Neutrophil (primary cell): ENCODE data around the gene LCE1F.

Experiments
- H3K27ac ChIP-seq: fragments of 200-600 bp; sonication (generic); 2 replicates; pipeline ENCODE4 v1.5.1; 2016; ENCODE audit warnings: mild to moderate bottlenecking, moderate library complexity
- H3K27me3 ChIP-seq: fragments of 200-600 bp; sonication (generic); 2 replicates; pipeline ENCODE4 v1.6.0; 2016; ENCODE audit warnings: mild to moderate bottlenecking
- H3K36me3 ChIP-seq: fragments of 200-600 bp; sonication (generic); 2 replicates; pipeline ENCODE4 v1.5.1; 2017
- H3K4me1 ChIP-seq, 2 experiments: fragments of 200-600 bp in 1 of 2; sonication (generic) in 1 of 2; 1 replicate in 1 of 2; 2 replicates in 1 of 2; pipeline versions ENCODE4 v1.5.1 to v1.6.1; 2013 to 2016; ENCODE audit warnings: low read depth in 1 of 2, low read length in 1 of 2, mild to moderate bottlenecking in 1 of 2, moderate library complexity in 1 of 2; ENCODE audit not compliant: control insufficient read depth in 1 of 2, insufficient read depth in 1 of 2
- H3K4me3 ChIP-seq, 2 experiments: fragments of 200-600 bp in 1 of 2; sonication (generic) in 1 of 2; 1 replicate in 1 of 2; 2 replicates in 1 of 2; pipeline ENCODE4 v1.5.1; 2013 to 2016; ENCODE audit warnings: low read depth in 1 of 2, low read length in 1 of 2, mild to moderate bottlenecking in 1 of 2, moderate library complexity in 1 of 2
- H3K9me3 ChIP-seq: fragments of 200-600 bp; sonication (generic); 2 replicates; pipeline ENCODE4 v1.5.1; 2016
- CTCF ChIP-seq: fragments of 200-600 bp; sonication (generic); IDR thresholded peaks from 2 replicates; pipeline ENCODE4 v1.5.1; 2016; ENCODE audit warnings: antibody characterized with exemption

LCE1F gene

GRCh38 chr1:152796421-152796820 lies 21.5 kb downstream of the LCE1F start, which contains the start of gene LCE1D:
LCE1D (plus strand) TSS chr1:152796721; CDS start chr1:152797795, 1,074 bp downstream.
- TF ChIP-seq CTCF: no peak
- Histone ChIP-seq H3K27ac (no peak within 1 kb of the TSS), H3K4me3 (no peak within 1 kb of the TSS), H3K27me3 (peaks cover 14% of the 10 kb centered on the region), H3K4me1 (no peaks in the 10 kb centered on the region), H3K36me3 (no peaks in the 10 kb centered on the region), H3K9me3 (no peaks in the 10 kb centered on the region)

GRCh38 chr1:152801333-152801732 lies 26.4 kb downstream of the LCE1F start:
- Histone ChIP-seq H3K27ac (no peak overlapping the region), H3K4me1 (no peaks in the 10 kb centered on the region), H3K36me3 (no peaks in the 10 kb centered on the region), H3K27me3 (peaks cover 12% of the 10 kb centered on the region), H3K9me3 (no peaks in the 10 kb centered on the region), H3K4me3 (no peak overlapping the region)
- no peak for TF ChIP-seq CTCF

GRCh38 chr1:152806576-152806975 lies 31.6 kb downstream of the LCE1F start, which contains the start of gene LCE1C:
LCE1C (minus strand) TSS chr1:152806651; CDS start chr1:152805478, 1,173 bp downstream.
- no peaks in the 10 kb centered on the region for H3K36me3 ChIP-seq
- peaks cover 15% of the 10 kb centered on the region for H3K27me3 ChIP-seq
- H3K4me1 ChIP-seq: no peaks in the 10 kb centered on the region
- no peak within 1 kb of the TSS for H3K4me3 ChIP-seq
- no peak within 1 kb of the TSS for H3K27ac ChIP-seq
- no peak for TF ChIP-seq CTCF
- H3K9me3 ChIP-seq: no peaks in the 10 kb centered on the region

GRCh38 chr1:152811050-152811449 lies 36.1 kb downstream of the LCE1F start:
- Histone ChIP-seq H3K4me1 (no peaks in the 10 kb centered on the region), H3K27ac (no peak overlapping the region), H3K4me3 (no peak overlapping the region), H3K36me3 (no peaks in the 10 kb centered on the region), H3K27me3 (peaks cover 15% of the 10 kb centered on the region), H3K9me3 (no peaks in the 10 kb centered on the region)
- no peak for TF ChIP-seq CTCF

GRCh38 chr1:152811671-152812070 lies 36.7 kb downstream of the LCE1F start, which contains the start of gene LCE1B:
LCE1B (plus strand) TSS chr1:152811971; CDS start chr1:152812447, 476 bp downstream.
- Histone ChIP-seq H3K4me3 (no peak within 1 kb of the TSS), H3K4me1 (no peaks in the 10 kb centered on the region), H3K27ac (no peak within 1 kb of the TSS), H3K36me3 (no peaks in the 10 kb centered on the region), H3K9me3 (no peaks in the 10 kb centered on the region), H3K27me3 (peaks cover 15% of the 10 kb centered on the region)
- TF ChIP-seq CTCF: no peak

- no peaks in the 10 kb centered on the region for H3K9me3 ChIP-seq
- H3K4me1 ChIP-seq: no peaks in the 10 kb centered on the region
- H3K36me3 ChIP-seq: no peaks in the 10 kb centered on the region
- H3K27me3 ChIP-seq: peaks cover 2% of the 10 kb centered on the region
- no peak overlapping the region for H3K27ac ChIP-seq
- H3K4me3 ChIP-seq: no peak overlapping the region
- TF ChIP-seq CTCF: no peak
These were observed 42.4 kb downstream of the LCE1F start for GRCh38 chr1:152817309-152817708.
